SK-N-MC (cell line): ENCODE measurements around the gene ARID4B.

ENCODE experiments used
- EZH2 ChIP-seq: fragments of 200-600 bp; sonication (generic); IDR thresholded peaks from one replicate; pipeline ENCODE4 v1.6.1; 2017; ENCODE audit warnings: antibody characterized with exemption
- FOXP2 ChIP-seq: optimal IDR thresholded peaks from 2 replicates; pipeline ENCODE3; 2011; ENCODE audit warnings: mild to moderate bottlenecking, moderate library complexity; ENCODE audit not compliant: insufficient read depth; ENCODE audit errors: extremely low read length, control extremely low read depth

GRCh38 chr1:235131961-235132360, 196.0 kb downstream of the ARID4B start:
- no peak for TF ChIP-seq EZH2
- no peak for TF ChIP-seq FOXP2
